IPS-11a (cell line): ENCODE data around the gene MTCL3.

Source experiments
- H3K4me3 ChIP-seq: one replicate; pipeline ENCODE4 v1.5.1; 2013; ENCODE audit warnings: low read depth, low read length, control low read depth

The MTCL3 gene

DNA sequence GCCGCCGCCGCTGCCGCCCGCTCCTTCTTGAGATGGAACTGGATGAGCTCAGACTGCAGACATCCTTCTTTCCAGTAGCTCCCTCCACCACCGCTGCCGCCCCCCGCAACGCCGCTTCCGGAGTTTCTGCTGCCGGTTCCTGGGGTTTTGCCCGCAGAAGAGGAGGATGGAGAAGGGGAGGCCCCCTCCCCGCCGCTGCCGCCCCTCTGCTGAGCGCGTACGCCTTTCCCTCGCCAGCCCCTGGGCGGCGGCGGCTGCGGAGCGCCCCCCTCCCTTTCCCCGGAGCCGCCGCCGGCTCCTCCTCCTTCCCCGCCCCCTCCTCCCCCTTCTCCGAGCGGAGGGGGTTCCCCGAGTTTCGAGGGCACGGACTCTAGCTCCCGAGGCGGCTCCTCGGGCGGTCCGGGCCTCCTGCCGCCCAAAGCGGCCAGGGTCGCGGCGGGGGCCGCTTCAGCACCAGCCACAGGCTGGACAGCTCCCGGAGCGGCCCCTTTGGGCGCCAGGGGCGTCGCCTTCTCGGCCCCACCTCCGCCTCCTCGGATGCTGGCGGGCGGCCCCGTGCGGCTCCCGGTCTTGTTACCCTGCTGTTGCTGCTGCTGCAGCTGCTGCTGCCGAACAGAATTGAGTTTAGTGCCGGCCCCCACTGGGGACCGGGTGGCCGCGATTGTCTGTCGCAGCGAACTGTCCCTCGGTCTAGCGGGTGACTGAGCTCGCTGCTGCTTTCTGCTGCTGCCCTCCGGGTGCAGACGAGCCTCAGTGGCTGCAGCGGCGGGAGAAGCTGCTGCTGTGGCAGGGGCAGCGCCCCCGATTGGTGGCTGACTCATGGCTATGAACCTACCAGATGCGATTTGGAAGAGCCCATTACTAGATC is 3.1 kb downstream of the MTCL3 start:
- peak overlapping the region; percentile 66 for H3K4me3 ChIP-seq

DNA sequence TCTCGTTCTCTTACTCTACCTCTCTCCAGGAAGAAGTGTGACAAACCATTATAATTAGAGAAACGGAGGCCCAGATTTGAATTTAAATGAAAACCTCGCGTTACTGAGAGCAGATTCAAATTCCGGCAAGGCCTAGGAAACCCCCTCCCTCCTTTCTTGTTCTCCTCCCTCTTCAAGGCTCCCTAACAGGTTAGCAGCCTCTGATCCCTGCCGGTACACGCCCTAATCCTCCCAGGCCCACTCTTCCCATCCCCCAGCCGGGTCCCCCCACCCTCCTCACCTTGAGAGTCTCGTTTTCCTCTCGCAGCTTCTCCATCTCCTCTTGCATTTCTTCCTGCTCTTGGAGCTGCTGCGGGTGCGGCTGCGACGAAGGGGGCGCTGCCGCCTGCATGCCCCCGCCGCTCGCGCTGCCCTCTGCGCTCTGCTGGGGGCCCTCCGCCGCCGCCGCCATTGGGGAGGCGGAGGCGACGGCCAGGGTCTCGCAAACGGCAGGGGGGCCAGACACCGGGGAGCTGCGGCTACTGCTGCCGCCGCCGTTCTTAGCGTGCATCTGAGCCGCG is 3.8 kb downstream of the MTCL3 start:
- peak overlapping the region; percentile 66 for H3K4me3 ChIP-seq

DNA sequence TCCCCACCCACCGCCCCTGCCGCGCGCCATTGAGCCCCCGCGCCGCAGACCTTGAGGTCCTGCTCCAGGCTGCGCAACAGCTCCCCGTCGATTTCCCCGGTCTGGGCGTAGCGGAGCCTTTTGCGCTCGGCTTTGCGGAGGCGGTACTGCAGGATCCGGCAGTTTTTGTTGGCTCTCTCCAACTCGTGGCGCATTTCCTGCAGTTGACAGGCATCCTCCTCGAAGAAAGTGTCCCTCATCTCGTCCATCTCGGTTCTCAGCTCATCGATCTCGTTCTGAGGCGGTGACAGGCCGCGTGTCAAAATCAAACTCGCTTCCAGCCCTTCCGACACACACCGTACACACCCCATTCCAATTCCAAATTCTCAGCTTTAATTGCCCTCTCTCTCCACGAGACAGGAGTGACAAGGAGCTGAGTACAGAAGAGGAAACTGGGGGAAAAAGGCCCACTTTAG is 4.3 kb downstream of the MTCL3 start:
- H3K4me3 ChIP-seq = peak overlapping the region; percentile 66

GRCh38 chr6:127514179-127514772 is 4.9 kb downstream of the MTCL3 start:
- peak overlapping the region; percentile 18 for H3K4me3 ChIP-seq

- H3K4me3 ChIP-seq = no peak overlapping the region
Observed at GRCh38 chr6:127513425-127513824, 5.7 kb downstream of the MTCL3 start.

DNA sequence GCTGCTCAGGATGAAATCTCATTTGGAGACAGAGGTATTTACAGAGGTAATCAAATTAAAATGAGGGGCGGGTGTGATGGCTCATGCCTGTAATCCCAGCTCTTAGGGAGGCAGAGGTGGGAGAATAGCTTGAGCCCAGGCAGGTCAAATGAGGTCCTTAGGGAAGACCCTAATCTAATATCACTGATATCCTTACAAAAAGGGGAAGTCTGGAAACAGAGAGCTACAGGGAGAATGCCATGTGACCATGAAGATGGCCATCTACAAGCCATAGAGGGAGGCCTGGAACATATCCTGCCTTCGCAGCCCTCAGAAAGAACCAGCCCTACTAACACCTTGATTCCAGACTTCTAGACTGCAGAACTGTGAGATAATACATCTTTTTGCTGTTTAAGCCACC is 8.3 kb downstream of the MTCL3 start:
- H3K4me3 ChIP-seq = no peak overlapping the region

GRCh38 chr6:127506894-127507293 is 12.2 kb downstream of the MTCL3 start:
- no peak overlapping the region for H3K4me3 ChIP-seq

GRCh38 chr6:127503022-127503421 is 16.1 kb downstream of the MTCL3 start:
- H3K4me3 ChIP-seq = no peak overlapping the region

DNA sequence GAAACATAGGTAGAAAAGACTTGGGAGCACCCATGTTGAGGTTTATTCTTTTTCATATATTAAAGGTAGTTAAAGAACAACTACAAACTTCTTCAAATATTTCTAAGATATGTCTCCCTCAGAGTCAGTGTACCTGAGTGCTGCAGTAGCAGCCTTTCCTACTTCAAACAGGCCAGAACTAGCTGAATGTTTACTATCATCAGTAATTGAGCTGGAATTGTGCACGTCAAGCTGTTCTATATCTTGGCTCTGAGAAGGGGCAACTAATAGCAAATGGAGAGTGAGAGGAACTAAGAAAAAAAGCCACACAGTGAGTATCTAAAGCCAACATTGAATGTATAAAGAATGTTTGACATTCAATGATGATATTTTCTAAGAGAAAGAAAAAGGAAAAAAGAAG is 21.7 kb downstream of the MTCL3 start:
- H3K4me3 ChIP-seq = no peak overlapping the region

DNA sequence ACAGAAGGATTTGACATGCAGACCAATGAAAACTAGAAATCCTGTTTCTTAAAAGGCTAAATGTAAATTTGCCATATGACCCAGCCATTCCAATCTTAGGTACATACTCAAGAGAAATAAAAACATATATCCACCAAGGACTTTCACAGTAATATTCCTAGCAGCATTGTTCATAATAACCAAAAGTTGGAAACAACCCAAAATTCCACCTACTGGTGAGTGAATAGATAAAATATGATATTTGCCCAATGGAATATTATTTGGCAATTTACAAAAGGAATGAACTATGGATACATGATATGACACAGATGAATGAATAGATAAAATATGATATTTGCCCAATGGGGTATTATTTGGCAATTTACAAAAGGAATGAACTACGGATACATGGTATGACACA is 22.7 kb downstream of the MTCL3 start:
- H3K4me3 ChIP-seq = no peak overlapping the region

DNA sequence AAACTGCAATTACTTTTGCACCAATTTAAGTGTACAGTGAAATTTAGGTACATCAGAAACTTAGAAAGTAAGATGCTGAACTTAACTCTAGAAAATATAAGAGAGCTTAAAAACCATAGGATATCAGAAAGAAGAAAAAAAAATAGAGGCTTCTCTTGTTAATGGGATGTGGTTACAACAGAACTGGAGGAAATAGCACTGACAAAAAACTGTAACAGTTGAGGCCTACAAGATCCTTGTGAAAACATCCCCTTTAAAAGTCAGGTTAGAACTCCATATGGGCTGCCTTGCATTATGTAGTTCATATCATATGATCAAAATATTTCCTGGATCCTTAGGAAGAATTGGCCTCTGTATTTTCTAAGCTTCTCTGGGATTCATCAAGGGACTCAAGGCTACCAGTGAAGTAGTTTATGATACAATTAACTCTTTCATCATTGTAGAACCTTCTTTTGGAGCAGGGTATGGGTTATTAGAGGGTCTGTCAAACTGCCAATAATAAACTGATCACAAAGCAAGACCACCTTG is 24.8 kb downstream of the MTCL3 start:
- H3K4me3 ChIP-seq = no peak overlapping the region

GRCh38 chr6:127489248-127489647 is 29.9 kb downstream of the MTCL3 start:
- H3K4me3 ChIP-seq = no peak overlapping the region

DNA sequence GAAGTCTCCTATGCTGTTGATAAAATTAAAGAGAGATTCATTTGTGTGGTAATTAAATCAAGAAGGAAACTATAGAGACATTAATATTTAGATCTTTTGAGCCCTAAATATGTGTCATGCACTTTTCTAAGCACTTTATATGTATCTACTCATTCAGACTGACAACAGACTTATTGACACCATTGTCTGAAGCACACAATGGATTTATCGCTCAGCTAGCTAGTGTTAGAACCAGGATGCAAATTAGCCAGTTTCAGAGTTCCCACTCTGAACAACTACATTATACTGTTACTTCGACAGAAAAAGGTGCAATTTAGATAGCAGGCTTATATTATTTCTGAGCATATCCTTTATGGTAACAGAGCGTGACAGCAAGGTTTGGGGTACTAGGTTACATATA is 32.2 kb downstream of the MTCL3 start:
- H3K4me3 ChIP-seq = no peak overlapping the region

DNA sequence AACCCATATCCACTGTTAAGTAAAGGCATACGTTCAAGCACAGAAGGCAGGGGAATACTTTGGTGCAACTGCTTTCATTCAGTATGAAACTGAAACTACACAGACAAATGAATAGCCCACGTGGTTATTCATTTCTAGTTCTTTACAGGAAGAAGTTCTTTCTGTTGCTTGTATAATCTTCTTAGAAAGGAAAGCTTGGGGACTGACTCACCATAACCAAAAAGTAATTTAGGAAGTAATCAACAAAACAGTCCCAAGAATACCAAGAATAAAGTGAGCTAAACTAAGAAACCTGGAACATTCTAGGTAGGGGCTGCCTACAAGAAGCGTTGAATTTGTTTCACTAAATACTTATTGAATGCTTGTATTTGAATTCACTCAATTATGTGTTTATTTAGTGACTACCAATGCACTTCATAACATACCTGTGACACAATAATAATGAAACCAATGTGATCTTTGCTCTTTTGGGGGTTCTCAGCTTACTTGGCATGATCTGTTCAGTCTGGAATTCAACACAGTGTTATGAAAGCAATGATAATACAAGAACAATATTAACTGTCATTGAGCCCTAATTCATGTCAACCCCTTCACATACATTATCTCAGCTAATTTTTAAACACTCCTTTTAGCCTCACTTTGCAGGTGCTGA is 34.8 kb downstream of the MTCL3 start:
- no peak overlapping the region for H3K4me3 ChIP-seq

DNA sequence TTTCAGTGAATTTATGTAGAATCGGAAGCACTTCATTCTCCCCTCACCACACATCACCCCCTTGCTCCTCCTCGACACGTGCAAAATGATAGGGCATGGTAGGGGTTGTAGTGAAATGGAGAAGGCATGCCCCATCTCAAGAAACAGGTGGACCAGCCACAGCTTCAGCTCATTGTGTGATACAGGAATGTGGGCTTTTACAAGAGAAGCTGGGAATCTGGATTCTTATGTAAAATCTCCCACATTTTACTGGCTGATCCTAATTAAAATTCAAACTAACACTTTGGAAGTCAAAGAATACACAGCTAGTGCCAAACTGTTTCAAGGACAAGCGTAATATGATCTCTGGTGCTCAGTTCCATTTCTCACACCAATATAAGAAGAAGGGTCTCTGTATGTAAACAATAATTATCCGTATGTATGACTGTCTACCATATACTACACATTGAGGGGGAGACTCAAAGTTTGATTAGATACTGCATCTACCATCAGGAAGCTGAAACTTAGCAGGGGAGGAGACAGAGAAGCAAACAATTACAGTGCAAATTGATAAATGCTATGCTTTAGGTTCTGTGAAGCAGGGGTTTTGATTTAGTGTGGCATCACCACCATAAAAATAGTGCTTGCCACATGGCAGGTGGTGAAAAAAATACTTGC is 35.6 kb downstream of the MTCL3 start:
- H3K4me3 ChIP-seq = no peak overlapping the region

DNA sequence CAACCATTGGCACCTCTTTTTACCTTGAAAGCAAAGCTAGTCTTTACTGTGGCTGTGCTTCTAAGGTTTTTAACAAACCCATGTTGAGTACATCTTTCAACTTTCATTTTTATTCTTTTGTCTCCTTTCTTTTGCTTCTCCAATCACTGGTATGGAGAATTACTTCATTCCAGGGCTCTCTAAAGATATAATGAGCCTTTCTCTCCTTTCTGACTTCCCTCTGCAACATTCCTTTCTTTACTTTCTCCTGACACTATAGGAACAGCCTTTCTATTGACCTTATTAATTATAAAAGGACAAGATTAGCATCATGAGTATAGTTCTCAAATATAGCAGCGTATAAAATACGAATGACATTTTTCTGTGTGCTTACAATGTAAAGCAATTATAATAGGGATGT is 36.8 kb downstream of the MTCL3 start:
- no peak overlapping the region for H3K4me3 ChIP-seq

DNA sequence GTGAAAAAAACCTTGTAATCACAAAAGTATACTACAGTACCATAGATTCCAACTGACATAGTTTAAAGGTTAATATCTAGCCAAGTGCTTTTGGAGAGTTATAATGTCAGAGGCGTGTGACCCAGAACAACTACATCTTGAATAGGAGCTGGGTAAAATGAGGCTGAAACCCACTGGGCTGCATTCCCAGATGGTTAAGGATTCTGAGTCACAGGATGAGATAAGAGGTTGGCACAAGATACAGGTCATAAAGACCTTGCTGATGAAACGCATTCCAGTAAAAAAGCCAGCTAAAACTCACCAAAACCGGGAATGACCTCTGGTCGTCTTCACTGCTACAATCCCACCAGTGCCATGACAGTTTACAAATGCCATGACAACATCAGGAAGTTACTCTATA is 37.5 kb downstream of the MTCL3 start:
- no peak overlapping the region for H3K4me3 ChIP-seq

GRCh38 chr6:127481111-127481510 is 38.0 kb downstream of the MTCL3 start:
- H3K4me3 ChIP-seq = no peak overlapping the region

DNA sequence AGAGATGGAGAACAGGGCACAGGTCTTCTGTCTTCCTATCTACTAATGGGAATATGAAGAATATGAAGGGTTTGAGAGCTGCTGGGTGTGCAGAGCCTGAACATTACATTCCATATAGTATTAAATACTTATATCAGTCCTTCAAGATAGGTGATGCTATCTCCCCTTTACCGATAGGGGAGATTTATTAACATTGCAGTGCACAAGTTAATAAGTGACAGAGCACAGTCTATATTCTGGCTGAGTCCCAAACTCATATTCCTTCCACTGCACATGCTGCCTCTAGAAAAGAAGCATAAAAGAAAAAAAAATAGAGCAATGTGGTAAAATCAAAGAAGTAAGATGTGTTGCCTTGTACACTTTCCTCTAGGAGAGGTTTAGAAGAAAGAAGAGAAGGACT is 41.5 kb downstream of the MTCL3 start:
- no peak overlapping the region for H3K4me3 ChIP-seq

GRCh38 chr6:127475823-127476176 is 43.3 kb downstream of the MTCL3 start:
- H3K4me3 ChIP-seq = no peak overlapping the region
